Fibroblast of villous mesenchyme (primary cell): ENCODE data around the gene RETREG1. TPM values are rescaled to one million over a fixed set of nuclear protein-coding genes. Genes with fewer than 3 reads are reported as not detected.

Source experiments
- DNase-seq: peaks from one replicate; pipeline ENCODE4 v3.0.0-alpha.2; 2010; ENCODE audit warnings: low read depth
- H3K4me3 ChIP-seq: 2 replicates; pipeline ENCODE4 v1.5.1; 2011; ENCODE audit warnings: low read depth, mild to moderate bottlenecking, low read length
- total RNA-seq: library from RNA; depleted of rRNA; stranded (reverse); fragments of >200 nt; gene quantifications from 2 replicates; pipeline ENCODE4 v1.2.3, GENCODE V29; 2012
- TF ChIP-seq, protein P1 (sequence below): IDR thresholded peaks from 2 replicates; pipeline ENCODE4 v1.5.1; 2012; ENCODE audit warnings: low read depth, mild to moderate bottlenecking, low read length; ENCODE audit not compliant: insufficient read depth

RETREG1 gene
- total RNA-seq, 1 donor, result 1.7 TPM

DNA sequence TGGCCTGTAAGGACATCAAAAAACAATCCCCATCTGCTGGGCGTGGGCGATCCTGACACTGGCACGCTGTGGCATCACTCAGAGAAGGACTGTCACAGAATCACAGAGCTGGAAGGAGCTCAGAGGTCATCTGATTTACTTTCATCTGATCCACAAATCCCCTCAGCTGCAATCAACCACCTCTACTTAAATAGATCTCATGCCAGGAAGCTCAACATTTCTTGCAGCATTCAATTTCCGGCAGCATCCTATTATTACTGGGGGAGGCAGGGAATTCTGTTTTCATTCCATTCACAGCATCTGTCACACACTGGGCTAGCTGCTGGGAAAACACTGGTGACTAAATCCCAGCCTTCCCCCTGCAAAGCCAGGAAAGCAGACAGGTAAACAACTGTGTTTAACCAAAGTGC lies 38.3 kb downstream of the RETREG1 start:
- TF ChIP-seq, protein P1, sequence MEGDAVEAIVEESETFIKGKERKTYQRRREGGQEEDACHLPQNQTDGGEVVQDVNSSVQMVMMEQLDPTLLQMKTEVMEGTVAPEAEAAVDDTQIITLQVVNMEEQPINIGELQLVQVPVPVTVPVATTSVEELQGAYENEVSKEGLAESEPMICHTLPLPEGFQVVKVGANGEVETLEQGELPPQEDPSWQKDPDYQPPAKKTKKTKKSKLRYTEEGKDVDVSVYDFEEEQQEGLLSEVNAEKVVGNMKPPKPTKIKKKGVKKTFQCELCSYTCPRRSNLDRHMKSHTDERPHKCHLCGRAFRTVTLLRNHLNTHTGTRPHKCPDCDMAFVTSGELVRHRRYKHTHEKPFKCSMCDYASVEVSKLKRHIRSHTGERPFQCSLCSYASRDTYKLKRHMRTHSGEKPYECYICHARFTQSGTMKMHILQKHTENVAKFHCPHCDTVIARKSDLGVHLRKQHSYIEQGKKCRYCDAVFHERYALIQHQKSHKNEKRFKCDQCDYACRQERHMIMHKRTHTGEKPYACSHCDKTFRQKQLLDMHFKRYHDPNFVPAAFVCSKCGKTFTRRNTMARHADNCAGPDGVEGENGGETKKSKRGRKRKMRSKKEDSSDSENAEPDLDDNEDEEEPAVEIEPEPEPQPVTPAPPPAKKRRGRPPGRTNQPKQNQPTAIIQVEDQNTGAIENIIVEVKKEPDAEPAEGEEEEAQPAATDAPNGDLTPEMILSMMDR, result no peak
- peak; percentile 20 for DNase-seq

DNA sequence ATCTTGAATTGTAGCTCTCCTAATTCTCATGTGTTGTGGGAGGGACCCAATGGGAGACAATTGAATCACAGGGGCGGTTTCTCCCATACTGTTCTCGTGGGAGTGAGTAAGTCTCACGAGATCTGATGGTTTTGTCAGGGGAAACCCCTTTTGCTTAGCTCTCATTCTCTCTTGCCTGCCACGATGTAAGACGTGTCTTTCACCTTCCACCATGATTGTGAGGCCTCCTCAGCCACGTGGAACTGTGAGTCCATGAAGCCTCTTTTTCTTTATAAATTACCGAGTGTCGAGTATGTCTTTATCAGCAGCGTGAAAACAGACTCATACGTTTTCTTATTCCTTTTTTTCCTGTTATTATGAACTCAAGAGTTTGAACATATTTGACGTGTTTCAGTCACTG lies 39.1 kb downstream of the RETREG1 start:
- DNase-seq, result no peak
- TF ChIP-seq, protein P1, result no peak
- no peak overlapping the region for H3K4me3 ChIP-seq

More for the DNA sequence above, 38.3 kb downstream of the RETREG1 start:
- no peak overlapping the region for H3K4me3 ChIP-seq

DNA sequence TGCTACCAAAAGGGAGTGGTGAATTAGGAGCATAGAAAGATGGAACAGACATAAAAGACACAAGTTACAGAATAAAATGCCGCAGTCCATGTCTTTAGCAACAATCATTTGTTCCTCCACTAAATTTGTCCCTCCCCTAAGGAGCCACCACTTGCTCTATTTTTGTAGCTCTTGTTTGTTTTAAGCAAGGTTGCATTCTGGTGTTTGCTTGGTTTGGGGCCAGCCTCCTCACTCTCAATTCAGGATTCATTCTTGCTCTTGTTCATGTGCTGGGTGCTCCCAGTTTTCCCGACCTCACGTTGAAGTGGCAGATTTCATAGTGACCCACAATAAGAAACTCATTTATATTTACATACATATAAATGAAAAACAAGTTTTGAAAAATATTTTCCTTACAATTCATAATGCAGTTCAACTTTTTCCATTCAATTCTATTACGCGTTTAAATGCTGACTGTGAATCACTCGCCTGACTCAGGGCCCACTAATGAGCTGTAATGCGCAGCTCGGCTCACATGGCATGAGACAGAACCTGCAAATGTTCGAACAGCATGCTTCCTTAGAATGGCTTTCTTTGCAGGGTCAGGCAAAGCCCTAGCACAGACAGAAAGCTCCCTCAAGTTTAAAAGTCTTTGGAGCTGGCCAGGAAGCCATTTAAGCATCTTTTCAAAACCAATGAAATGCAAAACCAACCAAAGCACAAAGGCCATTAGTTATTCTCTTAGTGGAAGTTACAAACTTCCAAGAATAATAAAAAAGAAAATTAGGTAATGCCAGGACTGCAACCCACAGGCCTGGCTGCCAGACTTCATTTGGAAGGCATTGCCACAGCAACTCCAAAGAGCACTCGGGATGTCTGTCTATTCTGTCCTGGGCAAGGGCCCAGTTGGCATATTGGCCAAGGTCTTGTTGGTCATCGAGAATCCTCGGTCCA lies 41.7 kb downstream of the RETREG1 start:
- TF ChIP-seq, protein P1, result no peak
- no peak overlapping the region for H3K4me3 ChIP-seq

DNA sequence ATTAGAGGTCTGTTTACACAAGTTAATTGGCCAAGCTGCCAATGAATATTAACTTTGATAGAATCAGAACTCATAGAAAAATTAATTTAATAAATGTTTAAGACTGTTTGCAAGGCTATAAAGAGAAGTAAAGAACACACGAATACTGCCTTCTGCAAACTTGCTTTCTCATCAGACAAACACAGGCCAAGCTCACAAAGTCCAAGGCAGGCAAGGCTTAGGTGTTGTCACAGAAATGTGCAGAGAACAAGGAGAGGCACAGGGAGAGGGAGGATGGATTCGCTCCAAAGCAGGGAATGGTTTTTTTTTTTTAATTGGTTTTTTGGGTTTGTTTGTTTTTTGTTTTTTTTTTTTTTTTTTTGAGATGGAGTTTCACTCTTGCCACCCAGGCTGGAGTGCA lies 43.4 kb downstream of the RETREG1 start:
- H3K4me3 ChIP-seq, result no peak overlapping the region
- DNase-seq, result no peak
- TF ChIP-seq, protein P1, result no peak

More for the DNA sequence above, 41.7 kb downstream of the RETREG1 start:
- peak; percentile 40 for DNase-seq

DNA sequence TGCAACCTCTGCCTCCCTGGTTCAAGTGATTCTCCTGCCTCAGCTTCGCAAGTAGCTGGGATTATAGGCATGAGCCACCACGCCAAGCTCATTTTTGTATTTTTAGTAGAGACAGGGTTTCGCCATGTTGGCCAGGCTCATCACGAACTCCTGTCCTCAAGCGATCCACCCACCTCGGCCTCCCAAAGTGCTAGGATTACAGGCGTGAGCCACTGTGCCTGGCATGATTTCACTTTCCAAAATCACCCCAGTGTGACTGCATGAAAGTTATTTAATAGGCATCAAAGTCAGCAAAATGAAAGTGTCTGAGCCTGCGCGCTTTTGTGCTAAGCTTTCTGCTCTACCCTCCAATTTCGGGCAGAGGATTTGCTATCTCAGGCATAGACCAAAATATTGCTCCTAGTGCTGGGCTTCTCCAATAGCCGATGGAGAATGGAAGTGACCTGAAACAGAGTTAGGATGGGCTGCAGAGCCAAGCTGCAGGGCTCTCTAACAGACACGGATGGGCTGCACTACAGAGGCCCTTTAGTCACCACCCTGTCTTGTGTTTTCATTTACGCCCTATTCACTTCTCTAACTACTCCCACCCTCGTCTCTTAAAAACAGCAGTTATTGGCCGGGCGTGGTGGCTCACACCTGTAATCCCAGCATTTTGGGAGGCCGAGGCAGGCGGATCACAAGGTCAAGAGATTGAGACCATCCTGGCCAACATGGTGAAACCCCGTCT lies 44.3 kb downstream of the RETREG1 start:
- TF ChIP-seq, protein P1, result no peak
- no peak for DNase-seq

DNA sequence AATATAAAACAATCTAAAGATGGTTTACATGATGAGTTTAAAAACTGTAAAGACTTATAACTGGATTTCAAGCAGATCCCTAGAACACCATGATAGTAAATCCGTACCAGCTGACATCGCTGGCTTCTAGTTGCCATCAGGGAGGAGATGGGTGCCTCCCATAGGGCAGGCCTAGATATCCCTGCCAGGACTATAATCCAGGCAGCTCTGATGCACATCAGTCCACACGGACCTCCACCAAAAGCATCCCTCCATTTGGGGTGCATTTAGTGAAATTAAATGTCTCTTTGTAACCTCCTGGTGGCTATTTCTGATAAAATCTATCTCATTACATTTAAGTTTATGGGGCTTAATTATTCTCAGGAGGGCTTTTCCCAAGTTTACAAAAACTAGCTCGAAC lies 45.8 kb downstream of the RETREG1 start:
- DNase-seq, result no peak
- no peak overlapping the region for H3K4me3 ChIP-seq
- TF ChIP-seq, protein P1, result no peak

More for the DNA sequence above, 44.3 kb downstream of the RETREG1 start:
- H3K4me3 ChIP-seq, result no peak overlapping the region
